NT2/D1 (cell line): Measurements from ENCODE around the gene RPSA.
A peak's percentile ranks its signal among the peaks of the same experiment; 100 is the strongest.
"Not testable (repeated sequence)": the region's sequence is repeated elsewhere in the genome, so short reads cannot be mapped to it uniquely, and the experiment has no call there.

Source experiments
- DNase-seq: peaks from one replicate; pipeline ENCODE4 v3.0.0-alpha.2; 2011; ENCODE audit warnings: low read depth, low spot score
- H3K27me3 ChIP-seq: 2 replicates; pipeline ENCODE4 v1.6.0; 2011; ENCODE audit warnings: mild to moderate bottlenecking; ENCODE audit not compliant: insufficient read length, insufficient read depth
- H3K36me3 ChIP-seq: 2 replicates; pipeline ENCODE4 v1.6.1; 2011; ENCODE audit warnings: mild to moderate bottlenecking, low read length, mixed read lengths; ENCODE audit not compliant: insufficient read depth, insufficient read length
- H3K4me1 ChIP-seq: 2 replicates; pipeline ENCODE4 v1.5.1; 2011; ENCODE audit not compliant: insufficient read depth, insufficient read length
- H3K4me3 ChIP-seq: 2 replicates; pipeline ENCODE4 v1.5.1; 2011; ENCODE audit warnings: low read depth; ENCODE audit not compliant: insufficient read length
- H3K9ac ChIP-seq: 2 replicates; pipeline ENCODE4 v1.6.0; 2011; ENCODE audit warnings: low read depth; ENCODE audit not compliant: insufficient read length
- H3K9me3 ChIP-seq: 2 replicates; pipeline ENCODE4 v1.5.1; 2011; ENCODE audit warnings: mild to moderate bottlenecking, low read length; ENCODE audit not compliant: insufficient read depth
- SUZ12 ChIP-seq: IDR thresholded peaks from 2 replicates; pipeline ENCODE4 v1.6.1; 2011; ENCODE audit not compliant: insufficient read length, insufficient read depth; ENCODE audit errors: extremely low read depth
- YY1 ChIP-seq: IDR thresholded peaks from 2 replicates; pipeline ENCODE4 v1.6.1; 2011; ENCODE audit not compliant: insufficient read length, insufficient read depth
- ZNF274 ChIP-seq: IDR thresholded peaks from 2 replicates; pipeline ENCODE4 v1.6.1; 2011; ENCODE audit warnings: mild to moderate bottlenecking, low read depth, low read length

Gene RPSA

DNA sequence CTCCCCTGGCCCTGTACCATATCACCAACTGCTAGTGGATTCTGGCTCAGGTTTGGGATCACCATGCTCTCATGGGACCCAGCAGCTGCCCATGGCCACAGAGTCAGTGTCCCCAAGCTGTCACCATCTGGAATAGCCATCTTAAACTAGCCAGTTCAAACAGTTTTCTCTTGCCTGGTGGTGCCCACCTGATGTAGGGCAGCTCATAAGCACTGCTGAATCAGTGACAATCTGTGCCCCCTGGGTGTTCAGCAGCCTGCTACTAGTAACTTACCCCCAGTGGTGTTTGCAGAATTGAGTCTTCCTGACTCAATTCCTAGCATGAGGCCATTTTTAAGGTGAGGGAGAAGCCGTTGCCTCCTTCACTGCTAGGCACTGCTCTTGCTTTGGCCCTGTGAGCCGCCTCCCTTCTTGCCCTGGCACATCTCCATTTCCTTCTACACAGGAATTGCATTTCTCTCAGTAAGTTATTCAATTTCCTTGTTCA lies 7.9 kb downstream of the RPSA start:
- Histone ChIP-seq H3K4me3 (no peak overlapping the region), H3K27me3 (no peaks in the 10 kb centered on the region), H3K36me3 (peaks cover 56% of the 10 kb centered on the region), H3K9me3 (no peaks in the 10 kb centered on the region), H3K9ac (peak overlapping the region; percentile 12), H3K4me1 (peaks cover 7% of the 10 kb centered on the region)
- no peak for DNase-seq
- TF ChIP-seq SUZ12 (no peak), ZNF274 (no peak), YY1 (no peak)

DNA sequence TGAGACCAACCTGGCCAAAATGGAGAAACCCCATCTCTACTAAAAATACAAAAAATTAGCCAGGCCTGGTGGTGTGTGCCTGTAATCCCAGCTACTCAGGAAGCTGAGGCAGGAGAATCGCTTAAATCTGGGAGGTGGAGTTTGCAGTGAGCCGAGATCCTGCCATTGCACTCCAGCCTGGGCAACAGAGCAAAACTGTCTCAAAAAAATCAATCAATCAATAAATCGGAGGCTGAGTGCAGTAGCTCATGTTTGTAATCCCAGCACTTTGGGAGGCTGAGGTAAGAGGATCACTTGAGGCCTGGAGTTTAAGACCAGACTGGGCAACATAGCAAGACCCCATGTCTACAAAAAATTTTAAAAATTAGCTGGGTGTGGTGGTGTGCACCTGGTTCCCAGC lies 8.8 kb downstream of the RPSA start:
- H3K9ac ChIP-seq, H3K4me1 ChIP-seq, DNase-seq, H3K27me3 ChIP-seq, H3K4me3 ChIP-seq, H3K9me3 ChIP-seq: not testable (repeated sequence)
- peaks cover 47% of the 10 kb centered on the region for H3K36me3 ChIP-seq

DNA sequence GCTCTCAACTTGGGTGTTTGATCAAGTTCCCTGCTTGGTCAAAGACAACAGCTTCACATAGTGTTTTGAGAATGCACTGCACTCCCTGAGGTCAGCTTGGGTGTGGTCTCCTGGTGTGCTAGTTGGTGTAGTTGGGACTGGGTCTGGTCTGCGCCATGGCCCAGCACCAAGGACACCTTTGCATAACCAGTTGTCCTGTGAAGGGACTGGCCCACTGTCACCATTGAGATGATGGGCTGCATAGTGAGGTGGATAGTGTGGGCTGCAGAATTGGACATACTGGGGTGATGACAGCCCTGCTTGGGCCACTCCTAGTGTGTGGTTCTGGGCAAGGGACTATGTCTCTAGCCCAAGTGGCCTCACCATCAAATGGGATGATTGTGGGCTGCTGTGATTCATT lies 9.5 kb downstream of the RPSA start:
- no peak for DNase-seq
- Histone ChIP-seq H3K4me1 (peaks cover 2% of the 10 kb centered on the region), H3K9ac (no peak overlapping the region), H3K27me3 (no peaks in the 10 kb centered on the region), H3K9me3 (no peaks in the 10 kb centered on the region), H3K36me3 (peaks cover 40% of the 10 kb centered on the region), H3K4me3 (no peak overlapping the region)
- no peak for TF ChIP-seq YY1
- no peak for TF ChIP-seq ZNF274
- TF ChIP-seq SUZ12, result no peak

DNA sequence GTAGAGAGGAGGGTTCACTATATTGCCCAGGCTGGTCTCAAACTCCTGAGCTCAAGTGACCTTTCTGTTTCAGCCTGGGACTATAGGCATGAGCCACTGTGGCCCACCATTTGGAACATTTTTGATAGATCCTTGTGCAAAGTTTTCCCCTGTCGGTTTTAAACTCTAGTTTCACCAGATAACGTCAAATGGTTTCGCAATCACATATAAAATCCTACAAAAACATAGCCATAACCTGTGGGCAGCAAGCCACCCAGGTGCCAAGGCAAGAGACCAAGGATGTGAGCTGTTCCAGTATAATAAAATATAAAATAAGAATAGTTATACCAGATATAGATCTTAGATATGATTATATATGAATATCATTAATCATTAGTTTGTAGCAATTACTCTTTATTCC lies 10.5 kb downstream of the RPSA start:
- H3K4me3 ChIP-seq, H3K9ac ChIP-seq, H3K4me1 ChIP-seq, H3K27me3 ChIP-seq, H3K9me3 ChIP-seq, DNase-seq: not testable (repeated sequence)
- H3K36me3 ChIP-seq, result peaks cover 30% of the 10 kb centered on the region

DNA sequence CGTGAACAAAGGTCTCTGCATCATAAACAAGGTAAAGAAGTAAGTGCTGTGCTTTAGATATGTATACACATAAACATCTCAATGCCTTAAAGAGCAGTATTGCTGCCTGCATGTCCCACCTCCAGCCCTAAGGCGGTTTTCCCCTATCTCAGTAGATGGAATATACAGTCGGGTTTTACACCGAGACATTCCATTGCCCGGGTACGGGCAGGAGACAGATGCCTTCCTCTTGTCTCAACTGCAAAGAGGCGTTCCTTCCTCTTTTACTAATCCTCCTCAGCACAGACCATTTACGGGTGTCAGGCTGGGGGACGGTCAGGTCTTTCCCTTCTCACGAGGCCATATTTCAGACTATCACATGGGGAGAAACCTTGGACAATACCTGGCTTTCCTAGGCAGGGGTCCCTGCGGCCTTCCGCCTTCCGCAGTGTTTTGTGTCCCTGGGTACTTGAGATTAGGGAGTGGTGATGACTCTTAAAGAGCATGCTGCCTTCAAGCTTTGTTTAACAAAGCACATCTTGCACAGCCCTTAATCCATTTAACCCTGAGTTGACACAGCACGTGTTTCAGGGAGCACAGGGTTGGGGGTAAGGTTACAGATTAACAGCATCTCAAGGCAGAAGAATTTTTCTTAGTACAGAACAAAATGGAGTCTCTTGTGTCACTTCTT lies 12.2 kb downstream of the RPSA start:
- H3K27me3 ChIP-seq, H3K4me3 ChIP-seq, DNase-seq, H3K9me3 ChIP-seq, H3K4me1 ChIP-seq: not testable (repeated sequence)
- peaks cover 13% of the 10 kb centered on the region for H3K36me3 ChIP-seq
- peak overlapping the region; percentile 21 for H3K9ac ChIP-seq

DNA sequence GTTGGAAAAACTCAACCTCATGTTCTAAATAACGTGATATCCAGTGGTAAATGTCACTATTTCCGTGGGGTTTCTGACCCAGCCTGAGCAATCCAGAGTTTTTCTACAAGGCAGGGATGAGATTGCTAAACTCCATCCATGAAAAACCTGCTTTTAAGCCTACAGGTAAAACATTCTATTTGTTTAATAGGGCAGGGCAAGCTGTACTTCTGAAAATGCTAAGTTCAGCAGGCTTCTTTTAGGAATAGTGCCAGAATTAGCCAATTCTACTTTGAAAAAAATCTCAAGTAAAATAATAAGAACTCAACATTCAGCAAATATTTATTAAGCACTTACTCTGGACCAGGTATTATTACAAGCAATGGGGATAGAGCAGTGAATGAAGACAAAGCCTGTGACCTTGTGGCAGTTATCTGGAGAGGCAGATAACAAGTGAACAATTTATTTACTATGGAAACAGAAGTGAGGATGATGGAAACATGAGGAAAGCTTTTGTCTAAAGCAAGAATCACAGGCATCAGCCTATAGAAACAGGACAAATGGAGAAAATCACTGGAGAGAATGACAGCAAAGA lies 13.3 kb downstream of the RPSA start:
- Histone ChIP-seq H3K27me3 (no peaks in the 10 kb centered on the region), H3K9ac (no peak overlapping the region), H3K4me1 (no peaks in the 10 kb centered on the region), H3K36me3 (peaks cover 3% of the 10 kb centered on the region), H3K4me3 (no peak overlapping the region), H3K9me3 (0 out of 2 replicates have a peak, but pooled peaks cover 5% of the 10 kb centered on the region)
- TF ChIP-seq SUZ12 (no peak), ZNF274 (no peak), YY1 (no peak)
- no peak for DNase-seq

DNA sequence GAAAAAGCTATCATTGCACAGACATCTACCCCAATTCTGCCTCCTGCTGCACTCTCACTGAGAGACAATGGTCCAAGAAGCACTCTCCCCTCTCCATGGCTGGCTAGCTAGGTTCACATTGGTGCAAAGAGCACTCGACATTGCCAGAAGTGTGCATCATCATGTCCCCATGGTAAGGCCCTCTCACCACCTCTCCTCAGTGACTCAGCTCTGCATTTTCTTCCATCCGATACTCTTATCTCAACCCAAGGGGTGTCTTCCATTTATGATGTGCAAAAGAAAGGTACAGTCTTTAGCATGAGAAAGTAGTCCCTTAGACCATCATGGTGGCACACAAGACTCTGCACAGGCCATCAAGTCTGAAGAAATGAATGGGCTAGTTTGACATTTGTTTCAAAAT lies 14.0 kb downstream of the RPSA start:
- H3K9ac ChIP-seq, result no peak overlapping the region
- DNase-seq, result no peak
- H3K27me3 ChIP-seq, result no peaks in the 10 kb centered on the region
- TF ChIP-seq SUZ12, result no peak
- no peak for TF ChIP-seq ZNF274
- TF ChIP-seq YY1, result no peak
- H3K9me3 ChIP-seq, result 0 out of 2 replicates have a peak, but pooled peaks cover 5% of the 10 kb centered on the region
- H3K36me3 ChIP-seq, result no peaks in the 10 kb centered on the region
- no peak overlapping the region for H3K4me3 ChIP-seq
- H3K4me1 ChIP-seq, result no peaks in the 10 kb centered on the region

DNA sequence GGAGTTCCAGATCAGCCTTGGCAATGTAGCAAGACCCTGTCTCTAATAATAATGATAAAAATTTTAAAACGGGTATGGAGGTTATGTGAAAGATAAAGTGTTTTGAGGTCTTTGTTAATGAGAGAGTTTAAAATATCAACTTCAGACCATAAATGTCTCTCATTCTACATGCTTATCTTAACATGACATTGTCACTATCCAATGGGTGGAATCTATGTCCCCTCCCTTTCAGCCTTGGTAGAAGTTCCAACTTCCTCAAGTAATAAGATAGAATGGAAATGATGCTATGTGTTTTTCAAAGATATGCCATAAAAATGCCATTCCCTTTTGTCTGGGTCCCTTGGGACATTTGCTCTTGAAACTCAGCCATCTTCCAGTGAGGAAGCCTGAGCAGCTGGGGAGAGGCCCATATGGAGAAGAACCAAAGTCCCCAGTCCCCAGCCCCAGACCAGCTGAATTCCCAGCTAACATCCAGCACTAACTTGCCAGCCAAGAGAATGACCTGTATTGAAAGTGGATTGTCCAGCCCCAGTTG lies 17.0 kb downstream of the RPSA start:
- 0 out of 2 replicates have a peak, but pooled peaks cover 5% of the 10 kb centered on the region for H3K9me3 ChIP-seq
- no peaks in the 10 kb centered on the region for H3K27me3 ChIP-seq
- H3K9ac ChIP-seq, result no peak overlapping the region
- TF ChIP-seq SUZ12, result no peak
- no peak for TF ChIP-seq YY1
- TF ChIP-seq ZNF274, result no peak
- no peaks in the 10 kb centered on the region for H3K36me3 ChIP-seq
- no peak overlapping the region for H3K4me3 ChIP-seq
- H3K4me1 ChIP-seq, result no peaks in the 10 kb centered on the region
- no peak for DNase-seq
